Heart left ventricle (tissue), 16 donors: ENCODE results near the gene UHRF2. TPM values are rescaled to one million over a fixed set of nuclear protein-coding genes. Genes with fewer than 3 reads are reported as not detected.

Experiments
- ATAC-seq, 4 donors: fragments of 200-7000 bp; cut with Tn5 transposase; one replicate each; pipeline ENCODE4 v1.9.1; 2020 to 2022; ENCODE audit warnings: moderate library complexity in 4 of 4, mild to moderate bottlenecking in 3 of 4, moderate number of reproducible peaks in 1 of 4
- DNase-seq, 5 donors: peaks; one replicate each; pipeline ENCODE4 v3.0.0-alpha.2; 2020
- H3K27ac ChIP-seq, 12 donors: fragments of 200-600 bp; sonication (generic) in 4 of 12; one replicate each; pipeline versions ENCODE4 v1.5.0 to v1.8.0; 2016 to 2022; ENCODE audit warnings: mild to moderate bottlenecking in 2 of 12
- H3K27me3 ChIP-seq, 9 donors: fragments of 200-600 bp; sonication (generic) in 2 of 9; one replicate each; pipeline versions ENCODE4 v1.5.1 to v1.8.0; 2016 to 2022; ENCODE audit warnings: mild to moderate bottlenecking in 3 of 9
- H3K36me3 ChIP-seq, 9 donors: fragments of 200-600 bp; sonication (generic) in 2 of 9; one replicate each; pipeline versions ENCODE4 v1.5.0 to v1.8.0; 2018 to 2022; ENCODE audit warnings: mild to moderate bottlenecking in 2 of 9
- H3K4me1 ChIP-seq, 12 donors: fragments of 200-600 bp; sonication (generic) in 4 of 12; one replicate each; pipeline versions ENCODE4 v1.5.0 to v1.8.0; 2016 to 2022; ENCODE audit warnings: mild to moderate bottlenecking in 3 of 12
- H3K4me3 ChIP-seq, 12 donors: fragments of 200-600 bp; sonication (generic) in 4 of 12; one replicate each; pipeline versions ENCODE4 v1.5.0 to v1.8.0; 2017 to 2022; ENCODE audit warnings: mild to moderate bottlenecking in 9 of 12, moderate library complexity in 4 of 12
- H3K9me3 ChIP-seq, 12 donors: fragments of 200-600 bp; sonication (generic) in 4 of 12; one replicate each; pipeline versions ENCODE4 v1.5.0 to v1.8.0; 2016 to 2022; ENCODE audit warnings: mild to moderate bottlenecking in 1 of 12
- POLR2A ChIP-seq, 2 donors: fragments of 450-650 bp; IDR thresholded peaks; one replicate each; pipeline ENCODE4 v1.6.1; 2017; ENCODE audit warnings: antibody characterized with exemption in 2 of 2, mild to moderate bottlenecking in 2 of 2, moderate library complexity in 2 of 2
- WGBS, 4 donors: extraction: QIAGEN DNeasy Blood & Tissue Kit in 2 of 4; methylation state at CpG; one replicate each; pipeline versions ENCODE4 v1.1.5 to v1.1.7; 2013 to 2018; 5-methylcytosine and 5-hydroxymethylcytosine counted together
- intact Hi-C, 10 donors: fragments of 100-400 bp; cut with DNase I; formaldehyde crosslinking; loops; one replicate each; pipeline versions ENCODE4 v1.11.1 to v1.14.2; 2022
- polyA plus RNA-seq, 2 donors: library from polyadenylated mRNA; stranded (reverse); fragments of 200-250 nt; gene quantifications; one replicate each; pipeline ENCODE4 v1.2.3, GENCODE V29; 2013
- total RNA-seq, 9 donors: library from RNA; depleted of rRNA in 2 of 9; stranded (reverse); fragments of >200 nt in 2 of 9; fragmentation: NEBNext Ultra II Directional in 3 of 9; extraction: Animal tissue kit (Norgen Biotek cat#: 25700) in 3 of 9; gene quantifications; one replicate each; pipeline versions ENCODE4 v1.1.0 to v1.2.4, GENCODE V29; 2016 to 2023
- TF ChIP-seq, protein P1 (sequence below), 12 donors: fragments of 200-600 bp; sonication (generic) in 4 of 12; IDR thresholded peaks; one replicate each; pipeline versions ENCODE4 v1.5.0 to v1.8.0; 2018 to 2022; ENCODE audit warnings: antibody characterized with exemption in 12 of 12, mild to moderate bottlenecking in 5 of 12
- donor health status: ischemic (EF 13 %, LVEDD 7.1; RV severe dilation, severe dysfunction).
- donor health status: healthy with polysubstance abuse.
- donor health status: DM: no; HTN: yes; CAD: no.
- donor health status: DM: no; HTN: no; CAD: no.
- donor health status: ischemic (EF 25% LVEDD 6.9; RV normal size, moderate dysfunction).
- donor health status: ischemic (EF 25% LVEDD 5.7; RV mildly dilated, moderate dysfunction).
- donor health status: healthy.
- donor health status: DM: yes; HTN: yes; CAD: no.
- donor health status: ischemic (EF 35%, LVEDD 5.7; RV mildly dilated, moderate dysfunction).
- donor health status: nonischemic (EF 11% LVEDD 7.7; RV severe dilation, severe dysfunction).
- donor health status: DM: yes; HTN: yes; CAD: no.
- donor health status: PGD.
- donor health status: ischemic (EF 29% LVEDD 5.4; RV normal size, mild dysfunction).
- donor health status: nonischemic (EF 23%, LVEDD 6.1; RV moderate dilation, normal function).

UHRF2 gene
- total and polyA plus RNA-seq, 11 donors: 6.4 to 20.6 (median 14.1) TPM

DNA sequence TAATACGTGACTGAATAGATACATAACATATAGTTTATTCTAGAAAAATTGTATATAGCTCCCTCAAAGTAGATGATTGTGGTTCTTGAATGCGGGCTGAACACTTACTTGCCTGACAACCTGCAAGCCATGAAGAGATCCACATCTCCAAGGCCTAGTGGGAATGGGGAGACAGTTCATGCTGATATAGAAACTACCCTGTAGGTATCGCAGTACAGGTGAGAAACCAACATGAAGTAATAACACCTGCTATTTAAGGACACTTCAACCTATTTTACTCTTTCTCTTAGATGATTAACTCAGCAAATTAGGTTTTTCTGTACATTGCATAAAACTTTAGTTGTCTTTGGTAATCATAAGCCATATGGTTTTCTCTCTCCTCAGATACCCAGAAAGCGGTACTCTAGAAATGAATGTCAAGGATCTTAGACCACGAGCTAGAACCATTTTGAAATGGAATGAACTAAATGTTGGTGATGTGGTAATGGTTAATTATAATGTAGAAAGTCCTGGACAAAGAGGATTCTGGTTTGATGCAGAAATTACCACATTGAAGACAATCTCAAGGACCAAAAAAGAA lies 47.3 kb downstream of the UHRF2 start:
- H3K4me1 ChIP-seq: no peaks in the 10 kb centered on the region
- no peak for TF ChIP-seq POLR2A (IDR thresholded peaks at IDR 0.05)
- TF ChIP-seq, protein P1, sequence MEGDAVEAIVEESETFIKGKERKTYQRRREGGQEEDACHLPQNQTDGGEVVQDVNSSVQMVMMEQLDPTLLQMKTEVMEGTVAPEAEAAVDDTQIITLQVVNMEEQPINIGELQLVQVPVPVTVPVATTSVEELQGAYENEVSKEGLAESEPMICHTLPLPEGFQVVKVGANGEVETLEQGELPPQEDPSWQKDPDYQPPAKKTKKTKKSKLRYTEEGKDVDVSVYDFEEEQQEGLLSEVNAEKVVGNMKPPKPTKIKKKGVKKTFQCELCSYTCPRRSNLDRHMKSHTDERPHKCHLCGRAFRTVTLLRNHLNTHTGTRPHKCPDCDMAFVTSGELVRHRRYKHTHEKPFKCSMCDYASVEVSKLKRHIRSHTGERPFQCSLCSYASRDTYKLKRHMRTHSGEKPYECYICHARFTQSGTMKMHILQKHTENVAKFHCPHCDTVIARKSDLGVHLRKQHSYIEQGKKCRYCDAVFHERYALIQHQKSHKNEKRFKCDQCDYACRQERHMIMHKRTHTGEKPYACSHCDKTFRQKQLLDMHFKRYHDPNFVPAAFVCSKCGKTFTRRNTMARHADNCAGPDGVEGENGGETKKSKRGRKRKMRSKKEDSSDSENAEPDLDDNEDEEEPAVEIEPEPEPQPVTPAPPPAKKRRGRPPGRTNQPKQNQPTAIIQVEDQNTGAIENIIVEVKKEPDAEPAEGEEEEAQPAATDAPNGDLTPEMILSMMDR (IDR thresholded peaks at IDR 0.05): no peak
- H3K4me3 ChIP-seq: no peak overlapping the region
- no peaks in the 10 kb centered on the region for H3K27me3 ChIP-seq
- ATAC-seq (no peak), DNase-seq (no peak)
- H3K36me3 ChIP-seq: peaks cover 0 to 42% (median 10%) of the 10 kb centered on the region in 9 donors
- H3K9me3 ChIP-seq: peaks cover 0 to 12% (median 0%) of the 10 kb centered on the region in 12 donors
- no peak overlapping the region for H3K27ac ChIP-seq
- intact Hi-C loops: loop anchor here in 1 of 10 donors (10.0 kb wide), 1 partner anchor 55 kb away; no protein-coding TSS in a partner anchor
- WGBS, 4 donors: 96 to 98% (median 97%) methylated on average over 5 of the region's 5 CpGs

DNA sequence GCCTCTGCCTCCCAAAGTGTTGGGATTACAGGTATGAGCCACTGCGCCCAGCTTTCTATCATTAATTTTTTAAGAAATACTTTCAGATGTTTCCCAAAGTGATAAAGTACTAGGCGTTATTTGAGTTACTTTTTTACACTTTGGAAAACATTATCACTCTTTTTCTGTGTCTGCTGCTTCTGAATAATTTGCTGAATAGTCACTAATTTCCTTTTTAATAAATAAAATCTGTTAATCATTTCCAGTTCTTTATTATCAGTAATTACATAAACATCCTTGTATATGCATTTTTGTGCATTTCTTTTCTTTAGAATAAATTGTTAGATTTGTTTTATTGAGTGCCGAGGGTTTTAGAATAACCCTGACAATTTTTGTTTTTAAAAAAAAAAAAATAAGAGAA lies 48.6 kb downstream of the UHRF2 start:
- no peak for ATAC-seq
- H3K27ac ChIP-seq: no peak overlapping the region
- TF ChIP-seq, protein P1 (IDR thresholded peaks at IDR 0.05): no peak
- no peak for TF ChIP-seq POLR2A (IDR thresholded peaks at IDR 0.05)
- H3K9me3 ChIP-seq: peaks cover 0 to 9% (median 0%) of the 10 kb centered on the region in 12 donors
- intact Hi-C loops: loop anchor here in 1 of 10 donors (10.0 kb wide), 1 partner anchor 53 kb away; no protein-coding TSS in a partner anchor
- no peaks in the 10 kb centered on the region for H3K27me3 ChIP-seq
- no peaks in the 10 kb centered on the region for H3K4me1 ChIP-seq
- 95 to 98% (median 98%) methylated on average over 3 of the region's 3 CpGs for whole genome bisulfite sequencing, 4 donors
- H3K4me3 ChIP-seq: no peak overlapping the region
- DNase-seq: no peak
- H3K36me3 ChIP-seq: peaks cover 0 to 53% (median 10%) of the 10 kb centered on the region in 9 donors

- intact Hi-C loops: loop anchor here in 1 of 10 donors (10.0 kb wide), 1 partner anchor 48 kb away; no protein-coding TSS in a partner anchor
- DNase-seq (no peak), ATAC-seq (no peak)
- no peaks in the 10 kb centered on the region for H3K27me3 ChIP-seq
- H3K4me1 ChIP-seq: peaks cover 0 to 10% (median 0%) of the 10 kb centered on the region in 12 donors
- TF ChIP-seq, protein P1 (IDR thresholded peaks at IDR 0.05): no peak
- no peaks in the 10 kb centered on the region for H3K9me3 ChIP-seq
- H3K4me3 ChIP-seq: no peak overlapping the region
- H3K36me3 ChIP-seq: peaks cover 0 to 42% (median 4%) of the 10 kb centered on the region in 9 donors
- WGBS, 4 donors: 91 to 96% (median 94%) methylated on average over 6 of the region's 6 CpGs
- no peak overlapping the region for H3K27ac ChIP-seq
These were observed 54.1 kb downstream of the UHRF2 start for GRCh38 chr9:6467006-6467625.

DNA sequence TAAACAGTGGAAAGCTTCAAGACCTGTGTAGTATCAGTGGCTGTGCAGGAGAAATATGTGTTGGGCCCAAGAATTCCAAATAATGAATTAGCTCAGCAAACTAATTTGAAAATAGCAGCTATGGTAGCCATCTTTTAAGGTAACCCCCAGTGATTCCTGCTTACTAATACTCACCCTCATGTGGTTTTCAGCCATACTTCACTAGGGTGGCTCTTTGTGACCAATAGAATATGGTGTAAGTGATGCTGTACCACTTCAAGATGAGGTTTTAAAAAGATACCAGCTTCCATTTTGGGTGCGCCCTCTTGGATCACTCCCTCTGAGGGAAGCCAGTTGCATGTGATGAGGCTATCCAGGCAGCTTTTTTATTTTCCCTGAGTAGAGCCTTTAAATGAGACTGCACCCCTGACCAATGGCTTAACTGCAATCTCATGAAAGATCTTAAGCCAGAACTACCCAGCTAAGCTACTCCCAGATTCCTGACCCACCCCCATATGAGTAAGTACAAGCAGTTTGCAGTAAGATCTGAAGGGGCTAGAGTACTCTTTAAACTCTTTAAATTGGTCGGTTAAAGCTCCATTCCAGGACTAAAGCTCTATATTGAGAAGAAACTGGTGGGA lies 58.3 kb downstream of the UHRF2 start:
- intact Hi-C loops: no loop called here
- no peak overlapping the region for H3K27ac ChIP-seq
- ATAC-seq (no peak), DNase-seq (no peak)
- peaks cover 0 to 10% (median 0%) of the 10 kb centered on the region in 12 donors for H3K4me1 ChIP-seq
- H3K9me3 ChIP-seq: no peaks in the 10 kb centered on the region
- no peaks in the 10 kb centered on the region for H3K27me3 ChIP-seq
- 71 to 98% (median 92%) methylated on average over 2 of the region's 2 CpGs for WGBS, 4 donors
- H3K36me3 ChIP-seq: peaks cover 0 to 17% (median 8%) of the 10 kb centered on the region in 9 donors
- TF ChIP-seq POLR2A (IDR thresholded peaks at IDR 0.05): no peak
- TF ChIP-seq, protein P1 (IDR thresholded peaks at IDR 0.05): no peak
- no peak overlapping the region for H3K4me3 ChIP-seq
